CD14-positive monocyte (primary cell): Measurements from ENCODE around the gene SOD3. TPM values are rescaled to one million over a fixed set of nuclear protein-coding genes. Genes with fewer than 3 reads are reported as not detected.

Source experiments
- DNase-seq, 3 donors: peaks; one replicate each; pipeline ENCODE4 v3.0.0-alpha.2; 2011 to 2022
- H2AFZ ChIP-seq: 2 replicates; pipeline ENCODE4 v1.6.0; 2012; ENCODE audit warnings: mild to moderate bottlenecking, low read depth, low read length, inconsistent platforms; ENCODE audit not compliant: insufficient read depth, poor library complexity, severe bottlenecking
- H3K27ac ChIP-seq, 2 donors: 1 replicate in 1 of 2; 2 replicates in 1 of 2; pipeline ENCODE4 v1.5.1; 2012 to 2013; ENCODE audit warnings: low read length in 2 of 2, control low read depth in 1 of 2, inconsistent platforms in 1 of 2, low read depth in 1 of 2, mild to moderate bottlenecking in 1 of 2
- H3K27me3 ChIP-seq, 2 donors: one replicate each; pipeline versions ENCODE4 v1.6.0 to v1.6.1; 2011 to 2013; ENCODE audit warnings: low read length in 2 of 2; ENCODE audit not compliant: control insufficient read depth in 2 of 2, insufficient read depth in 2 of 2
- H3K36me3 ChIP-seq, 2 donors: replicated peaks in 1 of 2; 1 replicate in 1 of 2; 2 replicates in 1 of 2; pipeline versions ENCODE4 v1.5.1 to v1.6.1; 2012 to 2013; ENCODE audit warnings: low read length in 2 of 2, control low read depth in 1 of 2, inconsistent platforms in 1 of 2, mild to moderate bottlenecking in 1 of 2; ENCODE audit not compliant: insufficient read depth in 2 of 2, control insufficient read depth in 1 of 2
- H3K4me1 ChIP-seq, 2 donors: 1 replicate in 1 of 2; 2 replicates in 1 of 2; pipeline versions ENCODE4 v1.5.1 to v1.6.1; 2012 to 2013; ENCODE audit warnings: low read length in 2 of 2, control low read depth in 1 of 2, inconsistent platforms in 1 of 2, mild to moderate bottlenecking in 1 of 2, moderate library complexity in 1 of 2; ENCODE audit not compliant: insufficient read depth in 2 of 2, control insufficient read depth in 1 of 2
- H3K4me2 ChIP-seq: replicated peaks from 2 replicates; pipeline ENCODE3; 2012; ENCODE audit warnings: low read length, moderate library complexity, mild to moderate bottlenecking; ENCODE audit not compliant: poor library complexity, severe bottlenecking; ENCODE audit errors: extremely low read depth
- H3K4me3 ChIP-seq, 3 experiments: fragments of 200-600 bp in 1 of 3; sonication (generic) in 1 of 3; replicated peaks in 1 of 3; 1 replicate in 2 of 3; 2 replicates in 1 of 3; pipeline ENCODE4 v1.5.1; 2011 to 2013; ENCODE audit warnings: low read length in 3 of 3, mild to moderate bottlenecking in 3 of 3, control low read depth in 2 of 3, low read depth in 2 of 3, inconsistent platforms in 1 of 3, moderate library complexity in 1 of 3
- H3K79me2 ChIP-seq: 2 replicates; pipeline ENCODE4 v1.6.0; 2012; ENCODE audit warnings: mild to moderate bottlenecking, control low read depth, inconsistent platforms, low read length, moderate library complexity; ENCODE audit not compliant: insufficient read depth
- H3K9ac ChIP-seq: 2 replicates; pipeline ENCODE4 v1.6.0; 2017; ENCODE audit warnings: low read length, mild to moderate bottlenecking; ENCODE audit not compliant: insufficient read depth, poor library complexity, severe bottlenecking
- H3K9me3 ChIP-seq, 2 donors: replicated peaks in 1 of 2; 1 replicate in 1 of 2; 2 replicates in 1 of 2; pipeline versions ENCODE4 v1.5.1 to v1.6.1; 2012 to 2013; ENCODE audit warnings: low read length in 2 of 2, control low read depth in 1 of 2; ENCODE audit not compliant: control insufficient read depth in 1 of 2, insufficient read depth in 1 of 2
- H4K20me1 ChIP-seq: 2 replicates; pipeline ENCODE4 v1.6.0; 2012; ENCODE audit warnings: mild to moderate bottlenecking, low read length, control low read depth, moderate library complexity; ENCODE audit not compliant: insufficient read depth
- H3K27ac Mint-ChIP-seq, 7 donors: one replicate each; pipeline ENCODE4 v1.8.0; 2020; ENCODE audit warnings: mild to moderate bottlenecking in 7 of 7, mixed read lengths in 7 of 7, moderate library complexity in 6 of 7, inconsistent platforms in 2 of 7
- H3K27me3 Mint-ChIP-seq, 3 donors: one replicate each; pipeline ENCODE4 v1.8.0; 2021 to 2022; ENCODE audit warnings: low read depth in 3 of 3, mild to moderate bottlenecking in 3 of 3, mixed read lengths in 3 of 3, moderate library complexity in 3 of 3, inconsistent platforms in 1 of 3
- H3K36me3 Mint-ChIP-seq, 2 donors: one replicate each; pipeline ENCODE4 v1.8.0; 2020; ENCODE audit warnings: mixed read lengths in 2 of 2, inconsistent platforms in 1 of 2, mild to moderate bottlenecking in 1 of 2
- H3K4me1 Mint-ChIP-seq: one replicate; pipeline ENCODE4 v1.8.0; 2020; ENCODE audit warnings: mild to moderate bottlenecking, mixed read lengths
- H3K4me3 Mint-ChIP-seq, 2 donors: one replicate each; pipeline ENCODE4 v1.8.0; 2020; ENCODE audit warnings: mild to moderate bottlenecking in 2 of 2, mixed read lengths in 2 of 2, moderate library complexity in 1 of 2
- H3K9me3 Mint-ChIP-seq, 7 donors: one replicate each; pipeline ENCODE4 v1.8.0; 2020 to 2022; ENCODE audit warnings: mixed read lengths in 7 of 7, mild to moderate bottlenecking in 6 of 7, moderate library complexity in 6 of 7, inconsistent platforms in 2 of 7
- WGBS: methylation state at CpG from one replicate; pipeline ENCODE4 v1.1.5; 2013; ENCODE audit warnings: missing lambda C conversion rate; ENCODE audit not compliant: insufficient coverage; 5-methylcytosine and 5-hydroxymethylcytosine counted together
- intact Hi-C, 2 donors: fragments of 100-400 bp; cut with micrococcal nuclease; formaldehyde crosslinking; loops; one replicate each; pipeline versions ENCODE4 v1.15.0 to v1.15.1; 2023
- polyA plus RNA-seq, 3 donors: library from polyadenylated mRNA; depleted of rRNA in 1 of 3; unstranded in 2 of 3; stranded (reverse) in 1 of 3; fragments of 300-500 nt in 2 of 3; fragments of >200 nt in 1 of 3; fragmentation: Illumina TruSeq in 2 of 3; gene quantifications; 1 replicate in 2 of 3; 2 replicates in 1 of 3; pipeline ENCODE4 v1.2.3, GENCODE V29; 2012 to 2021
- TF ChIP-seq, protein P1 (sequence below): fragments of 200-600 bp; IDR thresholded peaks from one replicate; pipeline ENCODE4 v1.8.0; 2022; ENCODE audit warnings: antibody characterized with exemption, mild to moderate bottlenecking

The SOD3 gene
- polyA plus RNA-seq, 3 donors, result not detected

DNA sequence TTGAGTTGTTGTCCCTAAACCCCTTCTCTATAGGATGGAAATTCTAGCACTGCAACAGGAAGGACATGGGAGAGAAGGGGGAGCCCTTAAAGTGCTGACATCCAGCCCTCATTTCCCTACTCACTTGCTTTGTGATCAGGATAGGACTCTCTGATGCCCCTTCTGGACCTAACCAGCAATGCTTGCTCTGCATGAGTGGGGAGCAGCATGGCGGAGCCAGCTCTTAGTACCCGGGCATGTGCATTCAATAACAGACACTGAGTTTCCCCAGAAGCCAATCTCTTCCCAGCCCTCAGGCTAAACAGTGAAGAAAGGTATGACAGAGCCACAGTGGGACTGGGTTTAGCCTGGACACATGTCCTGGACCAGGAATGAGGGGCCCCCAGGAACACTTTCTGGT, 14.0 kb downstream of the SOD3 start:
- H3K79me2 ChIP-seq, result no peaks in the 10 kb centered on the region
- peaks cover 0 to 5% (median 0%) of the 10 kb centered on the region in 7 donors for H3K9me3 Mint-ChIP-seq
- no peak for DNase-seq
- peaks cover 52 to 61% of the 10 kb centered on the region in 2 donors for H3K36me3 Mint-ChIP-seq
- H3K9ac ChIP-seq, result no peak overlapping the region
- H3K27ac Mint-ChIP-seq, result no peak overlapping the region
- TF ChIP-seq, protein P1, sequence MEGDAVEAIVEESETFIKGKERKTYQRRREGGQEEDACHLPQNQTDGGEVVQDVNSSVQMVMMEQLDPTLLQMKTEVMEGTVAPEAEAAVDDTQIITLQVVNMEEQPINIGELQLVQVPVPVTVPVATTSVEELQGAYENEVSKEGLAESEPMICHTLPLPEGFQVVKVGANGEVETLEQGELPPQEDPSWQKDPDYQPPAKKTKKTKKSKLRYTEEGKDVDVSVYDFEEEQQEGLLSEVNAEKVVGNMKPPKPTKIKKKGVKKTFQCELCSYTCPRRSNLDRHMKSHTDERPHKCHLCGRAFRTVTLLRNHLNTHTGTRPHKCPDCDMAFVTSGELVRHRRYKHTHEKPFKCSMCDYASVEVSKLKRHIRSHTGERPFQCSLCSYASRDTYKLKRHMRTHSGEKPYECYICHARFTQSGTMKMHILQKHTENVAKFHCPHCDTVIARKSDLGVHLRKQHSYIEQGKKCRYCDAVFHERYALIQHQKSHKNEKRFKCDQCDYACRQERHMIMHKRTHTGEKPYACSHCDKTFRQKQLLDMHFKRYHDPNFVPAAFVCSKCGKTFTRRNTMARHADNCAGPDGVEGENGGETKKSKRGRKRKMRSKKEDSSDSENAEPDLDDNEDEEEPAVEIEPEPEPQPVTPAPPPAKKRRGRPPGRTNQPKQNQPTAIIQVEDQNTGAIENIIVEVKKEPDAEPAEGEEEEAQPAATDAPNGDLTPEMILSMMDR, result no peak
- no peaks in the 10 kb centered on the region for H3K27me3 ChIP-seq
- WGBS, result 100% methylated on average over 2 of the region's 2 CpGs
- intact Hi-C loops, result no loop called here
- H2AFZ ChIP-seq, result no peak overlapping the region
- H3K4me1 Mint-ChIP-seq, result peaks cover 1% of the 10 kb centered on the region
- peaks cover 9 to 49% of the 10 kb centered on the region in 2 donors for H3K36me3 ChIP-seq
- no peak overlapping the region for H3K4me3 Mint-ChIP-seq
- H3K4me1 ChIP-seq, result no peaks in the 10 kb centered on the region
- H3K4me3 ChIP-seq, result no peak overlapping the region
- H3K4me2 ChIP-seq, result no peak overlapping the region
- H3K27ac ChIP-seq, result no peak overlapping the region
- H3K27me3 Mint-ChIP-seq, result peaks cover 0 to 2% (median 0%) of the 10 kb centered on the region in 3 donors
- H4K20me1 ChIP-seq, result no peaks in the 10 kb centered on the region
- H3K9me3 ChIP-seq, result no peaks in the 10 kb centered on the region

DNA sequence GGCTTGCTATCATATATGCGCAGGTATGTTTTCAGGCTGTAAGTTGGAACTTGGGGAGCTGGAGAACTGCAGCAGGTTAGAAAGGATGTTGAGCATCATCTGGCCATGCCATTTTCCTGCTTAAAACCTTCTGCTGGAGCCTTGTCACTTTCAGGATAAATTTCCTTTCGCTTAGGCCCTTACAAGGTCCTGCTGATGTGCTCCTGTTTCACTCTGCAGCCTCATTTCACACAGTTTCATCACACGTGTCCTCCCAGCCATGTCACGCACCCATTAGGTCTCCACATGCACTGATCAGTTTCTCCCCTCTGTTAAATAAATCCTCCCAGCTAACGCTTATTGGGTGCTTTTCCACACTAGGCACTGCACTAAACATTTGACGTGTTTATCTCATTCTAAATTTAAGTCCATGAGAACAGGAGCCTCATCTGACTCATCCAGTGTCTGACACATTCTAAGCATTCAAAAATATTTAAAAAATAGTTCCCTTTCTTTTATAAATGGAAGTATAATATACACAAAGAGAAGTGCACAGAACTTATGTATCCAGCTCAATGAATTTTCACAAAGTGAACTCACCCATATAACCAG, 14.5 kb downstream of the SOD3 start:
- no peaks in the 10 kb centered on the region for H3K27me3 ChIP-seq
- H3K4me3 ChIP-seq, result no peak overlapping the region
- H3K9me3 ChIP-seq, result no peaks in the 10 kb centered on the region
- Mint-ChIP-seq H3K9me3 (peaks cover 0 to 5% (median 0%) of the 10 kb centered on the region in 7 donors), H3K27me3 (peaks cover 0 to 2% (median 0%) of the 10 kb centered on the region in 3 donors), H3K4me3 (no peak overlapping the region), H3K36me3 (peaks cover 56 to 66% of the 10 kb centered on the region in 2 donors), H3K27ac (no peak overlapping the region), H3K4me1 (peaks cover 1% of the 10 kb centered on the region)
- H2AFZ ChIP-seq, result no peak overlapping the region
- H3K4me1 ChIP-seq, result no peaks in the 10 kb centered on the region
- no peak overlapping the region for H3K27ac ChIP-seq
- intact Hi-C loops, result no loop called here
- TF ChIP-seq, protein P1, result no peak
- no peak overlapping the region for H3K4me2 ChIP-seq
- no peak for DNase-seq
- no peaks in the 10 kb centered on the region for H3K79me2 ChIP-seq
- no peak overlapping the region for H3K9ac ChIP-seq
- WGBS, result 100% methylated on average over 4 of the region's 6 CpGs
- H3K36me3 ChIP-seq, result peaks cover 9 to 49% of the 10 kb centered on the region in 2 donors
- no peaks in the 10 kb centered on the region for H4K20me1 ChIP-seq
